GM18505 (cell line): ENCODE measurements around the gene SLC25A45.
"Not testable (repeated sequence)": the region's sequence is repeated elsewhere in the genome, so short reads cannot be mapped to it uniquely, and the experiment has no call there.

ENCODE experiments used
- ATAC-seq: cut with Tn5 transposase; IDR thresholded peaks from one replicate; pipeline ENCODE4 v1.9.1; 2021; ENCODE audit not compliant: unreplicated experiment
- POLR2A ChIP-seq: IDR thresholded peaks from 4 replicates; pipeline ENCODE4 v1.6.1; 2011; ENCODE audit warnings: borderline replicate concordance; ENCODE audit not compliant: insufficient read depth, insufficient read length; ENCODE audit errors: extremely low read depth

Gene SLC25A45

DNA sequence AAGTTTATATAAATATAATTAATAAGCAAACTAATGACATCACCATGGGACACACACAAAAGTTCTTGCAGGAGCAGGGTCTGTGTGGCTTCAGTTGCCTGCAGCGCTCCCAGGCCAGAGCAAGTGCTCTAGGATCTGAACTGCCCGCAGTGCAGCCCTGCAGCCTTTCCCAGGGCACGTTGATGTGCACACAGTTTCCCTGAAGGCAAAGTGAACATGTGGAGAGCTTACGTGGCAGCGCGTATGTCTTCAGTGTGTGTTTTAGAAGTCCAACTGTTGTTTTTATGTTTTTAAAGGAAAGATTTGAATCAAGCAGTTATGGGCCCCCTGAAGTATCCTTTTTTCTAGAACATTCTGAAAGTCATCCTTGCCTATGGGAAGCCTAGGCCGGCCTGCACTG lies 29.1 kb downstream of the SLC25A45 start:
- no peak for ATAC-seq
- no peak for TF ChIP-seq POLR2A

DNA sequence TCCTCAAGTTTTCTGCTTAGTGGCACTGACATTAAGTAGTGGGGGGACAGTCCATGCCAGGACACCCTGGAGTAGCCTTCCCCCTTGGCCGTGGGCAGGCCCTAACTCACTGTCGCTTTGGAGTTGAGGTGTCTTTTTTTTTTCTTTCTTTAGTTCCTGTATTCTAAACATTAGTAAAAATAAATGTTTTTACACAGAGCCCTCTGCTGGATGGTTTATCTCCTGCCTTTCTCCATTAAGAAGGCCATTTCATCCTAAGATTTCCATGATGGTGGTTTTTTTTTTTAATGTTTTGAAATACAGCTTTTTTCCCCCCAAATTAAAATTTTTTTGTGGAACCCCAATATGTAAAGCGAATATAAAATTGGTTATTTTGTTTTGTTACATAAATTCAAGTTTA lies 29.7 kb downstream of the SLC25A45 start:
- no peak for TF ChIP-seq POLR2A
- ATAC-seq = no peak

DNA sequence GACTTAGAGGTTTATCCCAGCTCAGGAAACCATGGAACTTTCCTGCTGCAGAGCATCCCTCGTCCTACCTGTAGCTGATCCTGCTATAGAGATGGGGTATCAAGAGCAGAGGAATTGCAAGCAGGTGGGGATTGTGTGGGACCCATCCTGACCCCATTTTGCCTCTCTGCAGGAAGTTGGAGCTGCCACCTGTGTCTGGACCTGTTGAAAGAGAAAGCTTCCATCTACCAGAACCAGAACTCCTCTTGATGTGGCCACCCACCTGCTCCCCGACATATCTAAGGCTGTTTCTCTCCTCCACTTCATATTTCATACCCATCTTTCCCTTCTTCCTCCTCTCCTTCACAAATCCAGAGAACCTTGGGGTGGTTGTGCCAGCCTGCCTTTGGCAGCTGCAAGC lies 30.9 kb downstream of the SLC25A45 start:
- no peak for TF ChIP-seq POLR2A
- no peak for ATAC-seq

DNA sequence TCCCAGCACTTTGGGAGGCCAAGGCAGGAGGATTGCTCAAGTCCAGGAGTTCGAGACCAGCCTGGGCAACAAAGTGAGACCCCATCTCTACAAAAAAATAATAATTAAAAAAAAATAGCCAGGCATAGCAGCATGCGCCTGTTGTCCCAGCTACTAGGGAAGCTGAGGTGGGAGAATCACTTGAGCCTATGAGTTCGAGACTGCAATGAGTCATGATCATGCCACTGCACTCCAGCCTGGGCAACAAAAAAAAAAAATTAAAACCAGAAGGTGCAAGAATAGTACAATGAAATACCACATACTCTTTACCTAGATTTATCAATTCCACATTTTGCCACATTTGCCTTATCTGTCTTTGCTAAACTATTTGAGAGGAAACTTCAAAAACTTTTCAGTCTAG lies 40.6 kb downstream of the SLC25A45 start:
- no peak for TF ChIP-seq POLR2A
- no peak for ATAC-seq

DNA sequence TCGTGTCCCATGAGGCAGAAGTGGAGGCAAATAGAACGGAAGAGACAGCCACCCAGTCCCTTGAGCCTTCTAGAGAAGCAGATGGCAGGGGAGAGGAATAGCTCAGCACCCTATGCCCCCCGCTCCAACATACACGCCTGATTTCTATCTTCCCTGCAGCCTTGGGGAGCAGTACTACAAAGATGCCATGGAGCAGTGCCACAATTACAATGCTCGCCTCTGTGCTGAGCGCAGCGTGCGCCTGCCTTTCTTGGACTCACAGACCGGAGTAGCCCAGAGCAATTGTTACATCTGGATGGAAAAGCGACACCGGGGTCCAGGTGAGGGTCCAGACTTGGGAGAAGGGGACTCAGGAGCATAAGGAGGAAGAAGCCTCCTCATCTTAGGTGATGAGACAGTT lies 42.2 kb downstream of the SLC25A45 start:
- no peak for ATAC-seq
- no peak for TF ChIP-seq POLR2A

DNA sequence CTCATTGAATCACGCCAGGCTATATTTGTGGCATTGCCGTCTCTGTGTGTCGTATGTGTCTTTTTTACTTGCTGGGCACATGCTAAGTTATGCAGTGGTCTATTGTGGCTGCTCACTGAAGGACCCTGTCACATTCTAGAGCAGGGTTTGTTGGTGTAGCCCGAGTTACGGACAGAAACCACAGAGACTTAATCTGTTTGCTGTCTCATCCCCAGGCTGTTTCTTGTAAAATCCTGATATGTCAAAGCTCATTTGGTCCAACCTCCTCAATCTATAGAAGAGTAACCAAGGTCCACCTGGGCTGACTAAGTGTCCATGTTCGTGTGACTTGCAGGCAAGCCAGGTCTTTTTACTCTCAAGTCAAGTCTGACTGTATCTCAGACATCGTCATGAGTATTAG lies 43.8 kb downstream of the SLC25A45 start:
- no peak for TF ChIP-seq POLR2A
- no peak for ATAC-seq

DNA sequence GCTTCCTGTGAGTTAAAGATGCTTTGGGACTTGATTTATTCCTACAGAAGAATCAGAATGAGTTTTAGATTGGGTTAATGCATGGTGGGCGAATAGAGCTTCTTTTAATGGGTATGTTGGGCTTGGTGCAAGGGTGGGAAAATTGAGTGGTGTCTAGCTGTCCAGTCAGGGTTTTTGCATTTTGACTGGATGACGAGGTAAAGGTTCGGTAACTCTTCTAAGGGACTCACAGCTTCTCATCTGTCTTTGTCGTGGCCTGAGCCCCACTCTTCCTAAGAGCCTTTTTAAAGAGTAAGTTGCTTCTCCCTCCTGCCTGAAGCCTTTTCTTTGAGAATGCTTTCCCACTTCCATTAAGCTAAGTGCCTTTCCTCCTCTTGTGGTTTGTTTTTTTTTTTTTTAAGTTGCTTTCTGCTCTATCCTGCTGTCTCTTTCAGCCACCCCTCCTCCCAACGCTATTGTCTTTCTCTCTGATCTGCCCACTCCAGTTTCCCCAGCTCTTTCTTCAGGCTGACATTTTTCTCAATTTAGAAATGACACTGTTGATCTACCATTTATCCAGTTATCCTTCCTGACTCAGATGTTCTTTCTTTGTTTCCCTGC lies 47.6 kb downstream of the SLC25A45 start:
- no peak for TF ChIP-seq POLR2A
- ATAC-seq = no peak

DNA sequence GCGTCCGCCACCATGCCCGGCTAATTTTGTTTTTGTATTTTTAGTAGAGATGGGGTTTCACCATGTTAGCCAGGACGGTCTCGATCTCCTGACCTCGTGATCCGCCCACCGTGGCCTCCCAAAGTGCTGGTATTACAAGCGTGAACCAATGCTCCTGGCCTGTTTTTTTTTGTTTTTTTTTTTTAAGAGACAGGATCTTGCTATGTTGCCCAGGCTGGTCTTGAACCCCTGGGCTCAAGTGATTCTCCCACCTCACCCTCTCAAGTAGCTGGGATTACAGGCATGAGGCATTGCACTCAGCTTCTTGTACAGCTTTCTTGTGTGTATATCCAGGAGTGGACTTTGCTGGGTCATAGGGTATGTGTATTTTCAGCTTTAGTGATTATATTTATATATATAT lies 49.9 kb downstream of the SLC25A45 start:
- ATAC-seq = not testable (repeated sequence)

DNA sequence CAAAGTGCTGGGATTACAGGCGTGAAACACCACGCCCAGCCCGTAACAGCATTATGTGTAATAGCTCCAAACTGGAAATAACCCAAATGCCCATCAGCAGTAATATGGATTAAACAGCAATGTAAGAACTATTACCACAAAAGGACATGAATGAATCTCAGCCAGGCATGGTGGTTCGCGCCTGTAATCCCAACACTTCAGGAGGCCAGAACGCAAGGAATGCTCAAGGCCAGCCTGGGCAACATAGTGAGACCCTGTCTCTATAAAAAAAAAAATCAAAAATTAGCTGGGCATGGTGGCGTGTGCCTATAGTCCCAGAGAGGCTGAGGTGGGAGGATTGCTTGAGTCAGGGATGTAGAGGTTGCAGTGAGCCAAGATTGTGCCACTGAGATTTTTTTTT lies 51.9 kb downstream of the SLC25A45 start:
- ATAC-seq = no peak
- TF ChIP-seq POLR2A = no peak

DNA sequence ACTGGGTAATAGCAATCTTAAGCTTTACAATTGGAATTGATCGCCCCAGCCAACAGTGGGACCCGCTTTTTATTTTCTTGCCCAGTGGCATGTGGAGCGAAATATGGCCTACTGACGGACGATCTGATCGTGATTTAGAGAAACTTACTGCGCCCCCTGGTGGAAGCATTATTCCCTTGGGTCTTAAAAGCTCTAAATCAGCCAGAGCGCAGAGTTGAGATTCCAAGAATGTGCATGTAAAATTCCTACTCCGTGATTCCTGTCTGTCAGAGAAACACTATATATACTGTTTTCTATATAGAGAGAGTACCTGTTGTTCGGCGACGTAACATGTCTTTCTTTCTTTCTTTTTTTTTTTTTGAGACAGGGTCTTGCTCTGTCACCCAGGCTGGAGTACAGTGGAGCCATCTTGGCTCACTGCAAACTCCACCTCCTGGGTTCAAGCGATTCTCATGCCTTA lies 52.5 kb downstream of the SLC25A45 start:
- no peak for ATAC-seq
- no peak for TF ChIP-seq POLR2A

DNA sequence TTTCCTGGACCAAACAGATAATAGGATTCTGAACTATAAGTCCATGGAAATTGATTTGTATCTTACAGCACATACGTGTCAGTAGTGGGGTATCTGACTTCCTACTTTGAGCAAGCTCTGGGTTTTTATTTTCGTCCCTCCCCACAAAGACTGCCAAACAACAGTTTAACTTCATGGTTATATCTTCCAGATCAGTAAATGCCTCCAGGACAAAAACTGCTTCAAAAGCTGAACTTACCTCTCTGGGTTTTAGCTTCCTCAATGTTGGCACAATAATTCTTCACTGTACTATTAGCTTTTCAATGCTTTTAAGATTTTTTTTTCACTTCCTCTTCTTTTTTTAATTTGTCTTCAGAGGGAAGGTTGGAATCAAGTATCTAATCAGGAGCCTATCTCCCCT lies 53.0 kb downstream of the SLC25A45 start:
- no peak for TF ChIP-seq POLR2A
- ATAC-seq = no peak

DNA sequence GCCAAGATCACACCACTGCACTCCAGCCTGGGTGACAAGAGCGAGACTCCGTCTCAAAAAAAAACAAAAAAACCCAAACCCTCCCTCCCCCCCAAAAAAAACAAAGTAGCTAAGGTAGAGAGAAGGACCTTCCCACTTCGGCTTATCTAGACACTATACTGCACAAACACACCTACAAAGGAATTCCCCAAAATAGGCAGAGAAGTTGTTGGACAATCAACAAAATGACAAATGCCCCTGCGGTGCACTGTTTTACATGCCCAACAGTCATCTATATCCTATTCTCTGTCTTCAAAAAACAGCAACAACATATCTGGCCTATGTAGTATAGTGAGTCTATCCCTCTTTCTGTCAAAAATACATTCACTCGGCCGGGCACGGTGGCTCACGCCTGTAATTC lies 55.4 kb downstream of the SLC25A45 start:
- ATAC-seq = no peak
- TF ChIP-seq POLR2A = no peak

DNA sequence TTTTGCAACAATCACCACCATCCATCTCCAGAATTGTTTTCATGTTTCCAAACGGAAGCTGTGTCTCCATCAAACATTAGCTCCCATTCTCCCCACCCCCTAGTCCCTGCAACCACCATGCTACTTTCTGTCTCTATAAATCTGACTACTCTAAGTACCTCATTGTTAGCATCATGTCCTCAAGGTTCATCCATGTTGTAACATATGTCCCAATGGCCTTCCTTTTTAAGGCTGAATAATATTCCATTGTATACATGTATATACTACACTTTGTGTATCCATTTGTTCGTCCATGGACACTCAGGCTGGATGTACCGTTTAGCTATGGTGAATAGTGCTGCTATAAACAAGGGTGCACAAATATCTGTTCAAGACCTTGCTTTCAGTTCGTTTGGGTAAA lies 57.0 kb downstream of the SLC25A45 start:
- ATAC-seq = no peak
- no peak for TF ChIP-seq POLR2A
